Measurements from ENCODE around the gene IL1RL2. TPM values are rescaled to one million over a fixed set of nuclear protein-coding genes. Genes with fewer than 3 reads are reported as not detected.

Gene IL1RL2
- total and polyA plus RNA-seq, 2 of the 8 experiments (the other 6 are each of a cell fraction or from before 2014, with no cell fraction given), result not detected

DNA sequence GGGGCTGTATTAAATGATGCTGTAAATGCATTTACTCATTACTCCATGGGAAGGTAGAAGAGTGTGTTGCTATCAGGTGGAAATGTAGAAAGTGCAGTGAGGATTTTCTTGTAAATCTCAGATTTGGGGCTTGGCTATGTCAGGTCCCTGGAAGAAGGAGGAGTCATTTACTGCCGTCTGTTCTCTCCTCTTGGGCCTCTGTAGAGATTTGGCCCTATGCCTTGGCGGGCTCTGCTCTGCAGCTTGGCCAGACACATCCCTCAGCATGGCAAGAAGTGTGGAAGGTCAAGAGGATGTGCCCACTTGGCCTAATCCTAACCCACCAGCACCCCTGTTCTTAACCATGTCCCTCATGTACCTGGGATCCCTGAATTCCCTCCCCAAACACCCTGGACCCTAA, 37.6 kb upstream of the IL1RL2 start:
- no peak for DNase-seq (ENCODE audit: low read depth in 1 of 2, low spot score in 2 of 2)
- Histone ChIP-seq H2BK120ac (replicated peaks; ENCODE audit: low read depth, low read length) (no peak overlapping the region), H3K4me2 (ENCODE audit: insufficient read depth in 1 of 2, low read depth in 2 of 2, low read length in 2 of 2) (no peak overlapping the region), H3K4me1 (replicated peaks in 1 of 4; ENCODE audit: control insufficient read depth in 3 of 4, insufficient read depth in 4 of 4, low read length in 3 of 4) (peaks cover 0 to 4% (median 0%) of the 10 kb centered on the region in 4 experiments; a peak in 1 of 7 replicates), H4K5ac (ENCODE audit: insufficient read length, low read depth, low read length) (no peak overlapping the region), H2BK5ac (ENCODE audit: low read depth, low read length) (no peak overlapping the region), H3K27ac (ENCODE audit: low read depth, low read length) (no peak overlapping the region), H2BK12ac (ENCODE audit: low read depth, low read length) (no peak overlapping the region), H3K79me2 (ENCODE audit: control insufficient read depth in 1 of 2, insufficient read depth in 2 of 2, low read length in 2 of 2) (no peaks in the 10 kb centered on the region), H3K9me3 (ENCODE audit: insufficient read depth in 2 of 2, low read depth in 1 of 2, low read length in 1 of 2) (peaks cover 3 to 10% of the 10 kb centered on the region in 2 experiments; a peak in 2 of 4 replicates), H4K91ac (replicated peaks; ENCODE audit: insufficient read length, low read length) (no peak overlapping the region), H3K14ac (ENCODE audit: insufficient read length) (no peak overlapping the region), H3K36me3 (ENCODE audit: control insufficient read depth in 2 of 4, insufficient read depth in 4 of 4, low read length in 3 of 4) (no peaks in the 10 kb centered on the region), H2AFZ (ENCODE audit: low read length) (no peak overlapping the region), H2BK15ac (ENCODE audit: low read length) (no peak overlapping the region), H2AK5ac (ENCODE audit: low read depth, low read length) (no peak overlapping the region), H3K18ac (ENCODE audit: extremely low read depth, low read length) (no peak overlapping the region), H3K23me2 (ENCODE audit: low read depth, low read length) (no peaks in the 10 kb centered on the region; the same call in 1 of the 2 replicates), H2BK20ac (ENCODE audit: low read length) (no peak overlapping the region), H3K56ac (replicated peaks; ENCODE audit: insufficient read length, low read depth, low read length) (no peak overlapping the region), H3K4ac (replicated peaks; ENCODE audit: insufficient read length, low read depth, low read length) (no peak overlapping the region), H4K20me1 (replicated peaks in 1 of 2; ENCODE audit: control insufficient read depth in 1 of 2, insufficient read depth in 2 of 2, low read length in 2 of 2) (no peaks in the 10 kb centered on the region), H3K27me3 (replicated peaks in 1 of 4; ENCODE audit: control insufficient read depth in 3 of 4, extremely low read depth in 1 of 4, insufficient read depth in 3 of 4, low read length in 3 of 4) (0 out of 7 replicates have a peak, but pooled peaks cover 0 to 3% (median 1%) of the 10 kb centered on the region in 4 experiments), H3K23ac (ENCODE audit: insufficient read length) (no peak overlapping the region), H4K8ac (ENCODE audit: extremely low read depth, insufficient read depth, low read length) (no peak overlapping the region), H3K9ac (replicated peaks in 1 of 4; ENCODE audit: extremely low read depth in 1 of 4, low read depth in 3 of 4, low read length in 3 of 4) (no peak overlapping the region), H3K79me1 (ENCODE audit: low read depth, low read length) (no peaks in the 10 kb centered on the region), H3K4me3 (ENCODE audit: extremely low read depth in 1 of 4, insufficient read depth in 2 of 4, low read depth in 3 of 4, low read length in 4 of 4) (no peak overlapping the region)
- FAIRE-seq, result no peak
- ChIA-PET CTCF (ENCODE audit: partially characterized antibody) (interaction anchor here (0.8 kb wide), 1 partner anchor 17 kb away, joined by 4 read pairs; no protein-coding TSS in a partner anchor), POLR2A (ENCODE audit: partially characterized antibody) (no interaction called here)
- TF ChIP-seq JUND (IDR thresholded peaks at IDR 0.05; ENCODE audit: low read length) (no peak), TCF12 (IDR thresholded peaks at IDR 0.05; ENCODE audit: low read depth, low read length) (no peak), POU5F1 (IDR thresholded peaks at IDR 0.05; ENCODE audit: low read depth, low read length) (no peak), NRF1 (IDR thresholded peaks at IDR 0.05; ENCODE audit: low read depth, low read length) (no peak), PHF8 (conservative IDR thresholded peaks at IDR 0.05; ENCODE audit: low read depth, low read length) (no peak), SIN3A (conservative IDR thresholded peaks at IDR 0.05 in 1 of 2, IDR thresholded peaks at IDR 0.05 in 1 of 2; ENCODE audit: low read depth in 1 of 2, low read length in 2 of 2) (no peak), RAD21 (IDR thresholded peaks at IDR 0.05 in 1 of 2, conservative IDR thresholded peaks at IDR 0.05 in 1 of 2; ENCODE audit: low read depth in 2 of 2, low read length in 2 of 2) (no peak), RNF2 (IDR thresholded peaks at IDR 0.05; ENCODE audit: borderline replicate concordance, low read depth, low read length, missing control alignments, poor library complexity, severe bottlenecking) (no peak), HDAC6 (IDR thresholded peaks at IDR 0.05; ENCODE audit: low read depth, low read length) (no peak)
- WGBS, 2 experiments (ENCODE audit: extremely low coverage in 1 of 2, insufficient coverage in 1 of 2, insufficient read length in 1 of 2, insufficient replicate concordance in 2 of 2, low coverage in 1 of 2, low lambda C conversion rate in 2 of 2, missing lambda C conversion rate in 1 of 2), result 95% methylated on average over 2 of the region's 2 CpGs; no CpG with 5 or more reads in 1 of the 2 experiments
